CD4-positive, alpha-beta T cell (primary cell): Measurements from ENCODE around the gene TNRC18. TPM values are rescaled to one million over a fixed set of nuclear protein-coding genes. Genes with fewer than 3 reads are reported as not detected.

Source experiments
- ATAC-seq: fragments of 200-7000 bp; cut with Tn5 transposase; one replicate; pipeline ENCODE4 v1.10.0; 2022; ENCODE audit warnings: mild to moderate bottlenecking; ENCODE audit not compliant: poor library complexity
- CTCF ChIA-PET: fragments of 350-600 bp; sonication (Branson Sonifier 250); formaldehyde crosslinking; loops from one replicate; lab custom pipeline; 2021; ENCODE audit warnings: antibody characterized with exemption, inconsistent platforms; lab: Charles Lee
- POLR2A ChIA-PET: fragments of 350-600 bp; sonication (Branson Sonifier 250); formaldehyde crosslinking; loops from one replicate; lab custom pipeline; 2021; ENCODE audit warnings: antibody characterized with exemption, inconsistent platforms; lab: Charles Lee
- DNase-seq, 14 experiments: peaks; one replicate each; pipeline ENCODE4 v3.0.0-alpha.2; 2013 to 2020; ENCODE audit warnings: mixed read lengths in 2 of 14
- H3K27ac ChIP-seq, 2 donors: one replicate each; pipeline versions ENCODE4 v1.5.1 to v1.7.0; 2013; ENCODE audit warnings: low read length in 2 of 2, low read depth in 1 of 2, mild to moderate bottlenecking in 1 of 2
- H3K27me3 ChIP-seq, 2 experiments: 1 replicate in 1 of 2; 2 replicates in 1 of 2; pipeline versions ENCODE4 v1.6.1 to v1.7.0; 2013; ENCODE audit warnings: low read length in 2 of 2, control low read depth in 1 of 2, mild to moderate bottlenecking in 1 of 2, moderate library complexity in 1 of 2; ENCODE audit not compliant: insufficient read depth in 2 of 2, control insufficient read depth in 1 of 2
- H3K36me3 ChIP-seq: one replicate; pipeline ENCODE4 v1.6.1; 2013; ENCODE audit warnings: low read length, control low read depth; ENCODE audit not compliant: insufficient read depth
- H3K4me1 ChIP-seq: one replicate; pipeline ENCODE4 v1.6.1; 2013; ENCODE audit warnings: low read length, control low read depth; ENCODE audit not compliant: insufficient read depth
- H3K4me3 ChIP-seq: one replicate; pipeline ENCODE4 v1.5.1; 2013; ENCODE audit warnings: mild to moderate bottlenecking, low read length, moderate library complexity
- H3K9me3 ChIP-seq, 2 experiments: 1 replicate in 1 of 2; 2 replicates in 1 of 2; pipeline versions ENCODE4 v1.6.1 to v1.7.0; 2013; ENCODE audit warnings: low read length in 2 of 2, mild to moderate bottlenecking in 2 of 2, control low read depth in 1 of 2, moderate library complexity in 1 of 2; ENCODE audit not compliant: control insufficient read depth in 1 of 2, insufficient read depth in 1 of 2
- H3K27ac Mint-ChIP-seq: one replicate; pipeline ENCODE4 v1.8.0; 2020; ENCODE audit warnings: mixed read lengths
- H3K27me3 Mint-ChIP-seq: one replicate; pipeline ENCODE4 v1.8.0; 2021; ENCODE audit warnings: mixed read lengths
- H3K36me3 Mint-ChIP-seq: one replicate; pipeline ENCODE4 v1.8.0; 2021; ENCODE audit warnings: low read depth, mixed read lengths
- H3K4me1 Mint-ChIP-seq: one replicate; pipeline ENCODE4 v1.8.0; 2021; ENCODE audit warnings: low read depth, mixed read lengths
- H3K4me3 Mint-ChIP-seq: one replicate; pipeline ENCODE4 v1.8.0; 2020; ENCODE audit warnings: mild to moderate bottlenecking, mixed read lengths
- H3K9me3 Mint-ChIP-seq: one replicate; pipeline ENCODE4 v1.8.0; 2020; ENCODE audit warnings: mixed read lengths
- CTCF ChIP-seq: fragments of 200-600 bp; IDR thresholded peaks from one replicate; pipeline ENCODE4 v1.8.0; 2022; ENCODE audit warnings: antibody characterized with exemption, mild to moderate bottlenecking
- intact Hi-C, 2 experiments: fragments of 100-400 bp; cut with DNase I in 1 of 2; cut with micrococcal nuclease in 1 of 2; formaldehyde crosslinking; loops; one replicate each; pipeline versions ENCODE4 v1.15.1 to v1.9.0; 2023 to 2025; cut with DNase I, micrococcal nuclease
- total RNA-seq, 174 experiments: library from RNA in 2 of 174; stranded (reverse) in 2 of 174; gene quantifications; one replicate each; pipeline ENCODE4 v1.2.3 and lab custom pipeline; 2021 to 2026

The TNRC18 gene
- total RNA-seq, 2 experiments from 2014 or later = 69.9 TPM

GRCh38 chr7:5362466-5362865 is 61.2 kb downstream of the TNRC18 start:
- peaks cover 15% of the 10 kb centered on the region for H3K4me1 ChIP-seq
- no peak for DNase-seq
- Mint-ChIP-seq H3K4me1 (peaks cover 15% of the 10 kb centered on the region), H3K27me3 (no peaks in the 10 kb centered on the region), H3K36me3 (peaks cover 43% of the 10 kb centered on the region), H3K27ac (no peak overlapping the region), H3K4me3 (no peak overlapping the region), H3K9me3 (no peaks in the 10 kb centered on the region)
- no peak for TF ChIP-seq CTCF
- ATAC-seq = no peak
- ChIA-PET CTCF (no interaction called here), POLR2A (no interaction called here)
- intact Hi-C loops = loop anchor here in 1 of 2 experiments (10.0 kb wide), 1 partner anchor 342 kb away; no protein-coding TSS in a partner anchor
- no peaks in the 10 kb centered on the region for H3K9me3 ChIP-seq
- no peaks in the 10 kb centered on the region for H3K27me3 ChIP-seq
- no peak overlapping the region for H3K4me3 ChIP-seq
- peaks cover 64% of the 10 kb centered on the region for H3K36me3 ChIP-seq
- no peak overlapping the region for H3K27ac ChIP-seq

- Mint-ChIP-seq H3K9me3 (no peaks in the 10 kb centered on the region), H3K4me3 (no peak overlapping the region), H3K4me1 (peaks cover 12% of the 10 kb centered on the region), H3K36me3 (peaks cover 47% of the 10 kb centered on the region), H3K27me3 (no peaks in the 10 kb centered on the region), H3K27ac (no peak overlapping the region)
- CTCF ChIA-PET = no interaction called here
- TF ChIP-seq CTCF = no peak
- Histone ChIP-seq H3K4me3 (no peak overlapping the region), H3K27ac (no peak overlapping the region), H3K27me3 (no peaks in the 10 kb centered on the region), H3K9me3 (no peaks in the 10 kb centered on the region), H3K4me1 (peaks cover 15% of the 10 kb centered on the region), H3K36me3 (peaks cover 69% of the 10 kb centered on the region)
- DNase-seq = no peak
- no peak for ATAC-seq
- intact Hi-C loops = loop anchor here in 1 of 2 experiments (10.0 kb wide), 1 partner anchor 343 kb away; no protein-coding TSS in a partner anchor
- POLR2A ChIA-PET = no interaction called here
Observed at GRCh38 chr7:5361446-5362127, 62.0 kb downstream of the TNRC18 start.

GRCh38 chr7:5360971-5361370 is 62.7 kb downstream of the TNRC18 start:
- Mint-ChIP-seq H3K4me3 (no peak overlapping the region), H3K27me3 (no peaks in the 10 kb centered on the region), H3K36me3 (peaks cover 49% of the 10 kb centered on the region), H3K4me1 (peaks cover 8% of the 10 kb centered on the region), H3K9me3 (no peaks in the 10 kb centered on the region), H3K27ac (no peak overlapping the region)
- ATAC-seq = no peak
- intact Hi-C loops = loop anchor here in 1 of 2 experiments (10.0 kb wide), 1 partner anchor 344 kb away; no protein-coding TSS in a partner anchor
- Histone ChIP-seq H3K36me3 (peaks cover 74% of the 10 kb centered on the region), H3K9me3 (no peaks in the 10 kb centered on the region), H3K27me3 (no peaks in the 10 kb centered on the region), H3K4me3 (no peak overlapping the region), H3K27ac (no peak overlapping the region), H3K4me1 (peaks cover 15% of the 10 kb centered on the region)
- DNase-seq = no peak
- ChIA-PET CTCF (no interaction called here), POLR2A (no interaction called here)
- no peak for TF ChIP-seq CTCF
